IMR-90 (cell line): ENCODE data around the gene TAGLN. TPM values are rescaled to one million over a fixed set of nuclear protein-coding genes. Genes with fewer than 3 reads are reported as not detected.

Experiments
- ATAC-seq: fragments of 200-7000 bp; cut with Tn5 transposase; 2 replicates; pipeline ENCODE4 v1.9.1; 2020; ENCODE audit warnings: low read depth, mild to moderate bottlenecking, moderate library complexity
- BruUV-seq: library from RNA; stranded (reverse); fragments of 400-500 nt; replicated peaks from 2 replicates; lab custom pipeline; 2021; lab: Mats Ljungman, UMichigan
- CTCF ChIA-PET: fragments of 300-600 bp; formaldehyde crosslinking; extraction: SDS; loops from one replicate; lab custom pipeline; 2021; ENCODE audit warnings: antibody characterized with exemption; lab: Yijun Ruan, JAX
- POLR2A ChIA-PET: fragments of 300-600 bp; sonication (Branson Sonifier 250); formaldehyde crosslinking; loops from one replicate; lab custom pipeline; 2022; ENCODE audit warnings: antibody characterized with exemption; ENCODE audit not compliant: unreplicated experiment; lab: Charles Lee
- DNase-seq: peaks from one replicate; pipeline ENCODE4 v3.0.0; 2013
- H2AFZ ChIP-seq: replicated peaks from 2 replicates; pipeline ENCODE3; 2013; ENCODE audit warnings: low read length, mild to moderate bottlenecking; ENCODE audit not compliant: poor library complexity
- H2AK5ac ChIP-seq: 2 replicates; pipeline ENCODE4 v1.6.1; 2013; ENCODE audit warnings: low read depth, low read length, inconsistent platforms
- H2AK9ac ChIP-seq: replicated peaks from 2 replicates; pipeline ENCODE3; 2013; ENCODE audit warnings: mild to moderate bottlenecking, low read depth, low read length, moderate library complexity; ENCODE audit not compliant: poor library complexity
- H2BK120ac ChIP-seq: 2 replicates; pipeline ENCODE4 v1.6.1; 2013; ENCODE audit warnings: low read depth, low read length, inconsistent platforms
- H2BK15ac ChIP-seq: 3 replicates; pipeline ENCODE4 v1.6.1; 2013; ENCODE audit warnings: low read depth, low read length, inconsistent platforms
- H2BK20ac ChIP-seq: 2 replicates; pipeline ENCODE4 v1.6.1; 2013; ENCODE audit warnings: low read depth, mild to moderate bottlenecking, inconsistent platforms, low read length, moderate library complexity
- H2BK5ac ChIP-seq: 2 replicates; pipeline ENCODE4 v1.6.1; 2013; ENCODE audit warnings: mild to moderate bottlenecking, low read depth, low read length, inconsistent platforms; ENCODE audit not compliant: poor library complexity, severe bottlenecking
- H3K14ac ChIP-seq: replicated peaks from 2 replicates; pipeline ENCODE4 v1.6.1; 2013; ENCODE audit warnings: low read depth, low read length, inconsistent platforms
- H3K18ac ChIP-seq: 2 replicates; pipeline ENCODE4 v1.6.1; 2013; ENCODE audit warnings: low read depth, low read length, control low read depth
- H3K23ac ChIP-seq: 2 replicates; pipeline ENCODE4 v1.6.1; 2013; ENCODE audit warnings: low read depth, low read length, inconsistent platforms
- H3K27ac ChIP-seq: 2 replicates; pipeline ENCODE4 v1.5.1; 2013; ENCODE audit warnings: mild to moderate bottlenecking, control low read depth, low read length; ENCODE audit not compliant: insufficient read depth
- H3K27me3 ChIP-seq: 2 replicates; pipeline ENCODE4 v1.6.1; 2013; ENCODE audit warnings: low read length; ENCODE audit not compliant: control insufficient read depth, insufficient read depth
- H3K36me3 ChIP-seq: 2 replicates; pipeline ENCODE4 v1.6.1; 2013; ENCODE audit warnings: low read length, mixed read lengths; ENCODE audit not compliant: control insufficient read depth, insufficient read depth
- H3K4ac ChIP-seq: 2 replicates; pipeline ENCODE4 v1.6.1; 2013; ENCODE audit warnings: low read depth, low read length, inconsistent platforms
- H3K4me1 ChIP-seq: 2 replicates; pipeline ENCODE4 v1.6.1; 2013; ENCODE audit warnings: low read length, mixed read lengths; ENCODE audit not compliant: control insufficient read depth, insufficient read depth
- H3K4me2 ChIP-seq: 2 replicates; pipeline ENCODE4 v1.6.1; 2013; ENCODE audit warnings: low read depth, mild to moderate bottlenecking, control low read depth, low read length, moderate library complexity
- H3K4me3 ChIP-seq: 2 replicates; pipeline ENCODE4 v1.5.1; 2013; ENCODE audit warnings: low read depth, mild to moderate bottlenecking, control low read depth, low read length, moderate library complexity; ENCODE audit not compliant: insufficient read depth
- H3K56ac ChIP-seq: 2 replicates; pipeline ENCODE4 v1.6.1; 2013; ENCODE audit warnings: low read length, inconsistent platforms; ENCODE audit not compliant: insufficient read depth; ENCODE audit errors: extremely low read depth
- H3K79me1 ChIP-seq, 2 experiments: 2 replicates each; pipeline ENCODE4 v1.6.1; 2013; ENCODE audit warnings: low read length in 2 of 2, inconsistent platforms in 1 of 2, low read depth in 1 of 2
- H3K9ac ChIP-seq: 2 replicates; pipeline ENCODE4 v1.6.1; 2013; ENCODE audit warnings: low read depth, low read length, control low read depth
- H3K9me1 ChIP-seq: 2 replicates; pipeline ENCODE4 v1.6.1; 2013; ENCODE audit warnings: low read length, inconsistent platforms; ENCODE audit not compliant: insufficient read depth
- H3K9me3 ChIP-seq: 2 replicates; pipeline ENCODE4 v1.6.1; 2013; ENCODE audit warnings: low read length; ENCODE audit not compliant: control insufficient read depth, insufficient read depth
- H4K20me1 ChIP-seq: 2 replicates; pipeline ENCODE4 v1.6.1; 2013; ENCODE audit warnings: low read length, inconsistent platforms; ENCODE audit not compliant: insufficient read depth
- H4K5ac ChIP-seq: 2 replicates; pipeline ENCODE4 v1.6.1; 2013; ENCODE audit warnings: mild to moderate bottlenecking, low read depth, low read length, control low read depth
- H4K8ac ChIP-seq, 2 experiments: 2 replicates each; pipeline ENCODE4 v1.6.1; 2013; ENCODE audit warnings: low read depth in 2 of 2, low read length in 2 of 2, control low read depth in 1 of 2, inconsistent platforms in 1 of 2
- H4K91ac ChIP-seq: 2 replicates; pipeline ENCODE4 v1.6.1; 2013; ENCODE audit warnings: low read depth, low read length, inconsistent platforms; ENCODE audit not compliant: insufficient read depth
- BHLHE40 ChIP-seq: fragments of 150-350 bp; IDR thresholded peaks from 2 replicates; pipeline ENCODE4 v1.6.1; 2016; ENCODE audit warnings: mild to moderate bottlenecking, low read depth, low read length
- CEBPB ChIP-seq: IDR thresholded peaks from 2 replicates; pipeline ENCODE4 v1.6.1; 2012; ENCODE audit warnings: low read depth, low read length, improper control_type of control experiment
- FOS ChIP-seq: fragments of 150-350 bp; IDR thresholded peaks from 2 replicates; pipeline ENCODE4 v1.6.1; 2016; ENCODE audit warnings: low read depth, low read length
- POLR2A ChIP-seq: IDR thresholded peaks from 2 replicates; pipeline ENCODE4 v1.6.1; 2012; ENCODE audit warnings: mild to moderate bottlenecking, low read depth, low read length
- WGBS, 2 experiments: methylation state at CpG; one replicate each; pipeline versions ENCODE4 v1.1.5 to v1.1.7; 2013; ENCODE audit warnings: missing lambda C conversion rate in 2 of 2; ENCODE audit not compliant: insufficient read length in 1 of 2; ENCODE audit errors: extremely low coverage in 2 of 2; 5-methylcytosine and 5-hydroxymethylcytosine counted together
- dilution Hi-C: fragments of 300-500 bp; cut with HindIII; formaldehyde crosslinking; loops from one replicate; pipeline ENCODE4 v1.14.3; 2018; ENCODE audit warnings: low sequenced_read_pairs; ENCODE audit not compliant: unreplicated experiment
- in situ Hi-C: fragments of 300-500 bp; cut with MboI; formaldehyde crosslinking; loops from 3 replicates; pipeline ENCODE4 v1.14.3; 2019; ENCODE audit warnings: low sequenced_read_pairs, inconsistent platforms, mixed read lengths
- intact Hi-C: fragments of 100-400 bp; cut with micrococcal nuclease; formaldehyde crosslinking; loops from 2 replicates; pipeline ENCODE4 v1.10.0; 2022
- polyA plus RNA-seq, 3 experiments: library from polyadenylated mRNA; depleted of rRNA; stranded (reverse); fragments of >200 nt; gene quantifications; 2 replicates each; pipeline ENCODE4 v1.2.3, GENCODE V29; 2012; ENCODE audit warnings: low replicate concordance in 1 of 3
- total RNA-seq: library from RNA; depleted of rRNA; stranded (reverse); fragments of >200 nt; gene quantifications from 2 replicates; pipeline ENCODE4 v1.2.3, GENCODE V29; 2012

The TAGLN gene
- total and polyA plus RNA-seq, 2 of the 4 experiments (the other 2 are of a cell fraction): 2,558 to 3,760 TPM

DNA sequence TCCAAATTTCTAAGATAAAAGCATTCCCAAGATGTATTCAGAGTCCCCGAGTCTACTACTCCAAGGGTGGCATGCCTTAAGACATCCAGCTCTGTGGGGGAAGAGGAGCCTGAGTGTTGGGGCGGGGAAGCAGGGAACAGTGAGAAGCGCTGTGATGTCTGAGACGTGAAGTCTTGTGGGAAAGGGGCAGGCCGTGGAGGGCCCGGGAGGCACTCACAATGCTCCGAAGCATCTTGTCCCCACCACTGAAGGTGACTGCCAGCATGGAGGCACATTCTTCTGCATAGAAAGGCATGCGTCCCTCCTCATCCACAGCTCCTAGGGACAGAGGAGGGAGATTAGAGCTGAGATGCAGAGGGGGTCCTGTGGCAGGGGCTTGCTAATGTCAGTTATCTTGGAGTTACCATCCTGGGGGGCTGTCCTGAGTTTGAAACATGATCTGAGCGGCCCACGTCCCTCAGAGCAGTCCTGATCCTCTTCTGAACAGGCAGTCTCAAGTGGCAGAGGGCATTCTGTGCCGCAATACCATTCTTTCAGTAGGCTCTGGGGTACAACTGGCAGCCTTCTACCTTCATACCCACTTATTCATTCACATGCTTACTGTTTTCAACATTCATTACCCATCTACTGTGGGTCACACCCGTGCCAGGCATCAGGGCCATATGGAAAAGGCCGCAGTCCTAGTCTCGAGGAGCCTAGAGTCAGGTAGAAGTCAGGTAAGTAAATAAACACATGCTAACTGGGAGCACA is 24.0 kb downstream of the TAGLN start (continued):
- TF ChIP-seq BHLHE40: no peak
- no peak for TF ChIP-seq CEBPB

DNA sequence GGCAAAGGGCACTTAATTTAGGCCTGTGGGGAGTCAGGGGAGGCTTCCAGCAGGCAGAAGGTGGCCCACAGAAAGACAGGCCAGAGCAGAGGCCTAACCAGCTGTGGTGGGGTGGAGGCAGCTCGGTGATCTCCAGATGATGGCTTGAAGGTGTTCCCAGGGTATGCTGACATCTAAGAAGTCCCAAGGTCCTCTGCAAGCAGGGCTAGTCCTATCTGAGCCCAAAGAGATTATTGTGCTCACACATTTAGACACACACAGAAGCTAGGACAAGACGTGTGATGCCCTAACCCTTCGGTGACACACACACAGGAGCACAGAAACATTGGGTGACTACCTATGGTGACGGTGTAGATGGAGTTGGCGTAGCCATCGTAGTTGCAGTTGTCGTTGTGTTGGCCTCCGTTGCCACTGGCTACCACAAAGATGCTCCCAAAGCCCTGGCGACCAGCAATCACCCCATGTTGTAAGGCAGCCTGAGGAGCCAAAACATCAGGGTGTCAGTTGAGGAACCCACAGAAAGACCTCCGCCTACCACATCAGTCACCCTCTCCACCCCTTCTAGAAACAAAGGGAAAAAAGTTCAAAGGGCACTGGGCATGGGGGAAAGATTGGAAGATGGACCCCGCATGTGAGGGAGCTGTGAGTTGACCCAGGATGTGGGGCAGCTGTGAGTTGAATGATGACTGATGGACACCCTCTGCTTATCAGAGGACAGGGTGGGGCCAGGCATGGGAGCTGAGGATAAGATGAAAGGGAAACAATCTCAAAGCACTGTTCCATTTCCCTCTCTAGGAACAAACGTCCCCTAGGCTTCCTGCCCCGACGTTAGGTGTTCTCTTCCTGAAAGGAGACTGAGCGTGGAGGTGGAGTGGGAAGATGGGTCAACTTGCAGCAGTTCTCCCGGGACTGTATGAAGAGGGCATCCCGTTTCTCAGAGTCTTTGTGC is 24.8 kb downstream of the TAGLN start:
- 0% methylated on average over 1 of the region's 17 CpGs; no CpG with 5 or more reads in 1 of the 2 experiments for WGBS, 2 experiments
- CTCF ChIA-PET: no interaction called here
- Histone ChIP-seq H4K5ac (no peak overlapping the region), H3K27ac (no peak overlapping the region), H2BK20ac (no peak overlapping the region), H3K56ac (no peak overlapping the region), H3K14ac (no peak overlapping the region), H2AK9ac (peak overlapping the region; percentile 65), H4K91ac (no peak overlapping the region; the same call in 1 of the 2 replicates), H3K4me1 (peaks cover 17% of the 10 kb centered on the region), H3K9ac (no peak overlapping the region), H3K4me2 (no peak overlapping the region), H3K79me1 (peaks cover 9 to 48% of the 10 kb centered on the region in 2 experiments; a peak in 3 of 4 replicates), H3K9me1 (peaks cover 18% of the 10 kb centered on the region), H3K36me3 (peaks cover 53% of the 10 kb centered on the region), H2BK15ac (no peak overlapping the region), H3K23ac (peak overlapping the region; percentile 11; the same call in 1 of the 2 replicates), H3K4me3 (no peak overlapping the region), H3K9me3 (no peaks in the 10 kb centered on the region), H3K18ac (no peak overlapping the region), H2AFZ (no peak overlapping the region), H4K8ac (peak overlapping the region in 1 of 2 experiments; percentile 14; a peak in 1 of 4 replicates), H4K20me1 (no peaks in the 10 kb centered on the region), H2BK120ac (no peak overlapping the region; the same call in 1 of the 2 replicates), H2AK5ac (peak overlapping the region; percentile 93; the same call in 1 of the 2 replicates), H3K27me3 (no peaks in the 10 kb centered on the region), H3K4ac (peak overlapping the region; percentile 34; the same call in 1 of the 2 replicates), H2BK5ac (peak overlapping the region; percentile 20)
- TF ChIP-seq FOS: no peak
- peak; percentile 18; the same call in 1 of the 2 replicates for TF ChIP-seq POLR2A
- in situ Hi-C loops: loop anchor here (10.0 kb wide), 1 partner anchor 349 kb away; no protein-coding TSS in a partner anchor
- intact Hi-C loops: loop anchor here (10.0 kb wide), 1 partner anchor 369 kb away; no protein-coding TSS in a partner anchor
- no peak for ATAC-seq
- dilution Hi-C loops: no loop called here
- POLR2A ChIA-PET: no interaction called here
- no TSS peak for BruUV-seq
- no peak for DNase-seq
